ENCODE data around the gene CAV1. TPM values are rescaled to one million over a fixed set of nuclear protein-coding genes. Genes with fewer than 3 reads are reported as not detected.
"Not testable (repeated sequence)": the region's sequence is repeated elsewhere in the genome, so short reads cannot be mapped to it uniquely, and the experiment has no call there.

Gene CAV1
- total RNA-seq = 15.8 and 19.4 TPM in 2 replicates

GRCh38 chr7:116524609-116525297 lies at the start of gene CAV1:
Gene CAV1 (plus strand): TSS chr7:116525036. CDS start chr7:116525063, 27 bp downstream.
- H3K36me3 ChIP-seq (ENCODE audit: control insufficient read depth, insufficient read depth, low read length) = no peaks in the 10 kb centered on the region
- H3K27me3 ChIP-seq (ENCODE audit: control insufficient read depth, insufficient read depth, low read length) = no peaks in the 10 kb centered on the region
- DNase-seq (ENCODE audit: low read depth) = peak; percentile 67
- TF ChIP-seq, protein P1, sequence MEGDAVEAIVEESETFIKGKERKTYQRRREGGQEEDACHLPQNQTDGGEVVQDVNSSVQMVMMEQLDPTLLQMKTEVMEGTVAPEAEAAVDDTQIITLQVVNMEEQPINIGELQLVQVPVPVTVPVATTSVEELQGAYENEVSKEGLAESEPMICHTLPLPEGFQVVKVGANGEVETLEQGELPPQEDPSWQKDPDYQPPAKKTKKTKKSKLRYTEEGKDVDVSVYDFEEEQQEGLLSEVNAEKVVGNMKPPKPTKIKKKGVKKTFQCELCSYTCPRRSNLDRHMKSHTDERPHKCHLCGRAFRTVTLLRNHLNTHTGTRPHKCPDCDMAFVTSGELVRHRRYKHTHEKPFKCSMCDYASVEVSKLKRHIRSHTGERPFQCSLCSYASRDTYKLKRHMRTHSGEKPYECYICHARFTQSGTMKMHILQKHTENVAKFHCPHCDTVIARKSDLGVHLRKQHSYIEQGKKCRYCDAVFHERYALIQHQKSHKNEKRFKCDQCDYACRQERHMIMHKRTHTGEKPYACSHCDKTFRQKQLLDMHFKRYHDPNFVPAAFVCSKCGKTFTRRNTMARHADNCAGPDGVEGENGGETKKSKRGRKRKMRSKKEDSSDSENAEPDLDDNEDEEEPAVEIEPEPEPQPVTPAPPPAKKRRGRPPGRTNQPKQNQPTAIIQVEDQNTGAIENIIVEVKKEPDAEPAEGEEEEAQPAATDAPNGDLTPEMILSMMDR (IDR thresholded peaks at IDR 0.05; ENCODE audit: insufficient read depth, low read length, poor library complexity, severe bottlenecking) = peak; percentile 14
- peak within 1 kb of the TSS; percentile 72 for H3K4me3 ChIP-seq (ENCODE audit: low read depth, low read length)

GRCh38 chr7:116477625-116478024 lies 47.2 kb upstream of the CAV1 start:
- no peak overlapping the region for H3K4me3 ChIP-seq (ENCODE audit: low read depth, low read length)
- H3K27me3 ChIP-seq (ENCODE audit: control insufficient read depth, insufficient read depth, low read length) = no peaks in the 10 kb centered on the region
- no peaks in the 10 kb centered on the region for H3K36me3 ChIP-seq (ENCODE audit: control insufficient read depth, insufficient read depth, low read length)
- DNase-seq (ENCODE audit: low read depth) = no peak
- TF ChIP-seq, protein P1 (IDR thresholded peaks at IDR 0.05; ENCODE audit: insufficient read depth, low read length, poor library complexity, severe bottlenecking) = no peak

DNA sequence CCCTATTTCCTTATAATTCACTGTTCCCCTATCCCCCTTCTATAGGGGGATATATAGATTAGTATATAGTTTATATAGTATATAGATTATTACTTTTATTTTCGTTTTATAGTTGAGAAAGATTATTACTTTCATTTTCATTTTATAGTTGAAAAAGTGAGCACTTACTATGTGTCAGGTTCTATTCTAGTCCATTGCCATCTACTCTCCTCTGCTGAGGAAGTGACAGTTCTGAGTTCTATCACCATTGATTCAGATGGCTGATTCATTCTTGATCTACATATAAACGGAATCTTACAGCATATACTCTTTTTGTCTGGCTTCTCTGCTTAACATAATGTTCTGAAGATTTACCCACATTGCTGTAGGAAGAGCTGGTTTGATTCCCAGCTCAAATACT lies 46.0 kb upstream of the CAV1 start:
- Histone ChIP-seq H3K36me3 (ENCODE audit: control insufficient read depth, insufficient read depth, low read length) (no peaks in the 10 kb centered on the region), H3K4me3 (ENCODE audit: low read depth, low read length) (no peak overlapping the region), H3K27me3 (ENCODE audit: control insufficient read depth, insufficient read depth, low read length) (no peaks in the 10 kb centered on the region)
- TF ChIP-seq, protein P1 (IDR thresholded peaks at IDR 0.05; ENCODE audit: insufficient read depth, low read length, poor library complexity, severe bottlenecking) = no peak
- no peak for DNase-seq (ENCODE audit: low read depth)

- TF ChIP-seq, protein P1 (IDR thresholded peaks at IDR 0.05; ENCODE audit: insufficient read depth, low read length, poor library complexity, severe bottlenecking) = no peak
- no peak for DNase-seq (ENCODE audit: low read depth)
- Histone ChIP-seq H3K27me3 (ENCODE audit: control insufficient read depth, insufficient read depth, low read length) (no peaks in the 10 kb centered on the region), H3K4me3 (ENCODE audit: low read depth, low read length) (no peak overlapping the region), H3K36me3 (ENCODE audit: control insufficient read depth, insufficient read depth, low read length) (no peaks in the 10 kb centered on the region)
Observed at GRCh38 chr7:116483271-116483942, 41.4 kb upstream of the CAV1 start.

- not testable (repeated sequence) for H3K27me3 ChIP-seq (ENCODE audit: control insufficient read depth, insufficient read depth, low read length); H3K4me3 ChIP-seq (ENCODE audit: low read depth, low read length); H3K36me3 ChIP-seq (ENCODE audit: control insufficient read depth, insufficient read depth, low read length); DNase-seq (ENCODE audit: low read depth)
Observed at GRCh38 chr7:116484389-116484788, 40.4 kb upstream of the CAV1 start.

DNA sequence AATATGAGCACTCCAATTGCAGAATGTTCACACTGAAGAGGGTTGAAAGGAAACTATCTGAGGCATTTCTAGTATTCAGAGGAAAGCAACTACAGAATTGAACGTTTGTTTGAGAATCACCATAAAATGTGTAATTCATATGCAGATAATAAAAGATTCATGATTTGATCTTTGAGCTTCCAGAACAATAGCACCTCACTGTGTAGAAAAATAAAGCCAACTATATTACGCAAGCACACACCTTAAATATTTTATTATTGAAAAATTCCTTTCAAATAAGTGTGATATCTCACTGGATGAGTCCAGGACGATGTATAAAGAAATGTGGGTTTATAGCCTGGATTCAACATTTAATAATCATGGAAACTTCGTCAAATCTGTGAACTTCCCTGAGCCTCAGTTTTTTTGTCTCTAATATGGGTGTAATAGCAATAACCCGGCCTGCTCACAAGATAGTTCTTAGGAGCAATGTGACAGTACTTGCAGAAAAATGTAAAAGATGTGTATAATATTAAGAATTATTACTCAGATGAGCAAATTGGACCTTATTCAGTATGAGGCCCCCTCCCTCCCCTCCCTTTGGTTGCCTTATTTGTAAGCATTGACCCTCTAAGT lies 36.8 kb upstream of the CAV1 start:
- H3K4me3 ChIP-seq (ENCODE audit: low read depth, low read length) = no peak overlapping the region
- no peaks in the 10 kb centered on the region for H3K27me3 ChIP-seq (ENCODE audit: control insufficient read depth, insufficient read depth, low read length)
- H3K36me3 ChIP-seq (ENCODE audit: control insufficient read depth, insufficient read depth, low read length) = no peaks in the 10 kb centered on the region
- no peak for DNase-seq (ENCODE audit: low read depth)
- TF ChIP-seq, protein P1 (IDR thresholded peaks at IDR 0.05; ENCODE audit: insufficient read depth, low read length, poor library complexity, severe bottlenecking) = no peak

Measured in kidney epithelial cell (primary cell).